ENCODE measurements around the gene COL9A3.

COL9A3 gene

DNA sequence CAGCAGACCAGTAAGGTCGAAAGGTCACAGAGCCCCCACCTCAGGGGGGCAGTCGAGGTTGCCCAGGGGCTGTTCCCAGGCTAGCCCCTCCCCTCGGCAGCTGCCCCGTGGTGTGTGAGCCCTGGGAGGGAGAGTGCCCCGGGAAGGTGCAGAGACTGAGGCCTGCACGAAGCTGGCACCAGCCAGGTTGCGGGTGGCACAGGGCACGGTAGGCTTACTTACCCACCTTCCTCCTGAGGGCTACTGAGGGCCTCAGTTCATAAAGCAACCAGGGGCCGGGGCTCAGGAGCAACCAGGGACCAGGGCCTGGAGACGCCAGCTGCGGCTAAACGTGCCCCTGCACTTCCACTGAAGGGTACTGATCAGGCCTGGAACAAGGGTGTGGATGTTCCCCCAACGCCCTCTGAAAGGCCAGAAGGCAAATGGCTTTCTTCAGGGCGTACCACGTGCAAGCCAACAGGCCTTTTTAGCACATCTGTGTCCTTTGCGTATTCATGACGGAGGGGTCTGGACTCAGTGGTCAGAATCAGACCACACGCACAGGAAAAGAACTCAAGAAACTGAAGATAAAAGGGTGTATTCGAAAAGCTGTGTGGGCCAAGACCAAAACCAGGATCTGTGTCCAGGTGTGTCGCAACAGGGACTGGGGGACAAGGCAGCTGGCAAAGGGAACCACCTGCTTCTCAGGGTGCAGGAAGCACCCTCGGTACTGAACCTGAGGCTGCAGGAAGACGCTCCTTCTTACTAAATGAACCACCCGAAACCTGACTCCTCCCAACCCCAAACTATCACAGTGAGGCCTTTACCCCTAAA lies 69.3 kb downstream of the COL9A3 start:
- TF ChIP-seq, protein P1, sequence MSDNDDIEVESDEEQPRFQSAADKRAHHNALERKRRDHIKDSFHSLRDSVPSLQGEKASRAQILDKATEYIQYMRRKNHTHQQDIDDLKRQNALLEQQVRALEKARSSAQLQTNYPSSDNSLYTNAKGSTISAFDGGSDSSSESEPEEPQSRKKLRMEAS (IDR thresholded peaks at IDR 0.05), result no peak
- TF ChIP-seq, protein P2, sequence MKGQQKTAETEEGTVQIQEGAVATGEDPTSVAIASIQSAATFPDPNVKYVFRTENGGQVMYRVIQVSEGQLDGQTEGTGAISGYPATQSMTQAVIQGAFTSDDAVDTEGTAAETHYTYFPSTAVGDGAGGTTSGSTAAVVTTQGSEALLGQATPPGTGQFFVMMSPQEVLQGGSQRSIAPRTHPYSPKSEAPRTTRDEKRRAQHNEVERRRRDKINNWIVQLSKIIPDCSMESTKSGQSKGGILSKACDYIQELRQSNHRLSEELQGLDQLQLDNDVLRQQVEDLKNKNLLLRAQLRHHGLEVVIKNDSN (IDR thresholded peaks at IDR 0.05), result no peak
- no peak for TF ChIP-seq YY1 (IDR thresholded peaks at IDR 0.05; ENCODE audit: low read depth)
- TF ChIP-seq, protein P3, sequence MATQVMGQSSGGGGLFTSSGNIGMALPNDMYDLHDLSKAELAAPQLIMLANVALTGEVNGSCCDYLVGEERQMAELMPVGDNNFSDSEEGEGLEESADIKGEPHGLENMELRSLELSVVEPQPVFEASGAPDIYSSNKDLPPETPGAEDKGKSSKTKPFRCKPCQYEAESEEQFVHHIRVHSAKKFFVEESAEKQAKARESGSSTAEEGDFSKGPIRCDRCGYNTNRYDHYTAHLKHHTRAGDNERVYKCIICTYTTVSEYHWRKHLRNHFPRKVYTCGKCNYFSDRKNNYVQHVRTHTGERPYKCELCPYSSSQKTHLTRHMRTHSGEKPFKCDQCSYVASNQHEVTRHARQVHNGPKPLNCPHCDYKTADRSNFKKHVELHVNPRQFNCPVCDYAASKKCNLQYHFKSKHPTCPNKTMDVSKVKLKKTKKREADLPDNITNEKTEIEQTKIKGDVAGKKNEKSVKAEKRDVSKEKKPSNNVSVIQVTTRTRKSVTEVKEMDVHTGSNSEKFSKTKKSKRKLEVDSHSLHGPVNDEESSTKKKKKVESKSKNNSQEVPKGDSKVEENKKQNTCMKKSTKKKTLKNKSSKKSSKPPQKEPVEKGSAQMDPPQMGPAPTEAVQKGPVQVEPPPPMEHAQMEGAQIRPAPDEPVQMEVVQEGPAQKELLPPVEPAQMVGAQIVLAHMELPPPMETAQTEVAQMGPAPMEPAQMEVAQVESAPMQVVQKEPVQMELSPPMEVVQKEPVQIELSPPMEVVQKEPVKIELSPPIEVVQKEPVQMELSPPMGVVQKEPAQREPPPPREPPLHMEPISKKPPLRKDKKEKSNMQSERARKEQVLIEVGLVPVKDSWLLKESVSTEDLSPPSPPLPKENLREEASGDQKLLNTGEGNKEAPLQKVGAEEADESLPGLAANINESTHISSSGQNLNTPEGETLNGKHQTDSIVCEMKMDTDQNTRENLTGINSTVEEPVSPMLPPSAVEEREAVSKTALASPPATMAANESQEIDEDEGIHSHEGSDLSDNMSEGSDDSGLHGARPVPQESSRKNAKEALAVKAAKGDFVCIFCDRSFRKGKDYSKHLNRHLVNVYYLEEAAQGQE (IDR thresholded peaks at IDR 0.05; ENCODE audit: low read depth), result no peak
- no peak for TF ChIP-seq EP300 (IDR thresholded peaks at IDR 0.05; ENCODE audit: borderline replicate concordance)
- no peak for TF ChIP-seq CEBPB (IDR thresholded peaks at IDR 0.05)
- no peak for TF ChIP-seq RAD21 (IDR thresholded peaks at IDR 0.05; ENCODE audit: low read depth)
- TF ChIP-seq TAF1 (IDR thresholded peaks at IDR 0.05; ENCODE audit: low read depth), result no peak

DNA sequence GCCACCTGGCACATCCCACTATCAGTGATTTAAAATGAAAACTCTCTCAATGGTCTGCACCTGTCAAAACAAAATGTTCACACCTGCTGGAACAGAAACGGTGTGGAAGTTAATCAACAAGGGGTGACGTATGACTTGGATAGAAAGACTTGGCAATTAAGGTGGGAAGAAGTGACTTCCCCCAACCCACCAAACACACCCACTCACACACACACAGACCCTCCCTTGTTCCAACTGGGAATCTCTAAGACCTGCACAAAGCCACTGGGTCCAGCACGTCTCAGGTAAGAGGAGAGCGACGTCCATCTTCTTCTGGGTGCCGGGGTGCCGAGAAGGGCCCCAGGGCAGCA lies 69.8 kb downstream of the COL9A3 start:
- TF ChIP-seq EGR1 (IDR thresholded peaks at IDR 0.05), result no peak
- no peak for TF ChIP-seq CEBPB (IDR thresholded peaks at IDR 0.05)
- TF ChIP-seq, protein P2 (IDR thresholded peaks at IDR 0.05), result no peak
- TF ChIP-seq, protein P3 (IDR thresholded peaks at IDR 0.05; ENCODE audit: low read depth), result no peak
- no peak for TF ChIP-seq YY1 (IDR thresholded peaks at IDR 0.05; ENCODE audit: low read depth)
- no peak for TF ChIP-seq TCF12 (IDR thresholded peaks at IDR 0.05; ENCODE audit: low read depth)
- no peak for TF ChIP-seq EP300 (IDR thresholded peaks at IDR 0.05; ENCODE audit: borderline replicate concordance)
- TF ChIP-seq, protein P1 (IDR thresholded peaks at IDR 0.05), result no peak
- TF ChIP-seq ZBTB7A (IDR thresholded peaks at IDR 0.05; ENCODE audit: low read depth), result no peak
- TF ChIP-seq CREB1 (IDR thresholded peaks at IDR 0.05; ENCODE audit: low read depth), result no peak
- TF ChIP-seq RAD21 (IDR thresholded peaks at IDR 0.05; ENCODE audit: low read depth), result no peak
- no peak for TF ChIP-seq TAF1 (IDR thresholded peaks at IDR 0.05; ENCODE audit: low read depth)
- TF ChIP-seq NFIC (IDR thresholded peaks at IDR 0.05), result no peak

DNA sequence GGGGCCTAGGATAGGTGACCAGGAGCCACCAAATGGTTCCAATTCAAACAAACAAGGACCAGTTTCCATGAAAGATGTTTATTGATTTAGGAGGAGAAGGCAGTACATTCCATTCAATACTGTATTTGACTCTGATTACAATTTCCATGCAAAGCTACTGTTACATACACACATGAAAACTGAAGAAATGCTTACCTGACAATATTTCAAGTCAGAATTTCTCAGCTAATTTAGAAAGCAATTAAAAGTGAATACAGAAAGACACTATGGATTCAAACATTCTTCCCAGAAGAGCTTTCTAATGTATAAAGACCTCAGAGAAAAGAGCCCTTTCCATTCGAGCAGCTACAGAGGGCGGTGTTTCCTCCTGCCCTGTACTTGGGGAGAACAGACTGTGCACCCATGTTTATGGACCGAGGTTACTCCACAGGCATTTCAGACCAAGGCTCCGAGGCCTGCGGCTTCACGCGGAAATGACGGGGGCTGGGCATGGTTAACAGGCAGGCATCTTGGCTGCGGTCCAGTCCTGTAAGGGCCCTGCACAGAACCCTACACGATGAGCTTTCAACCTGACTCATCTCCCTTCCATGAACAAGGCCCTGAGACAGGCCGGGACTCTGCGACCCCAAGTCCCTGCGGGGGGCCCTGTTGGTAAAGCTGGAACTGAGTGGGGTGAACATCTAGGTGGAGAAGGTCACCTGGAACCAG lies 70.5 kb downstream of the COL9A3 start:
- TF ChIP-seq EGR1 (IDR thresholded peaks at IDR 0.05) (no peak), TAF1 (IDR thresholded peaks at IDR 0.05; ENCODE audit: low read depth) (no peak), EP300 (IDR thresholded peaks at IDR 0.05; ENCODE audit: borderline replicate concordance) (no peak), RAD21 (IDR thresholded peaks at IDR 0.05; ENCODE audit: low read depth) (no peak), TCF12 (IDR thresholded peaks at IDR 0.05; ENCODE audit: low read depth) (no peak), CEBPB (IDR thresholded peaks at IDR 0.05) (no peak), TEAD4 (IDR thresholded peaks at IDR 0.05) (no peak), YY1 (IDR thresholded peaks at IDR 0.05; ENCODE audit: low read depth) (no peak), NFIC (IDR thresholded peaks at IDR 0.05) (no peak), CREB1 (IDR thresholded peaks at IDR 0.05; ENCODE audit: low read depth) (no peak), FOXM1 (IDR thresholded peaks at IDR 0.05; ENCODE audit: borderline replicate concordance, low read depth) (no peak), ZBTB7A (IDR thresholded peaks at IDR 0.05; ENCODE audit: low read depth) (no peak)
- TF ChIP-seq, protein P1 (IDR thresholded peaks at IDR 0.05), result no peak
- TF ChIP-seq, protein P2 (IDR thresholded peaks at IDR 0.05), result no peak
- TF ChIP-seq, protein P3 (IDR thresholded peaks at IDR 0.05; ENCODE audit: low read depth), result no peak
